Stimulated activated CD8-positive, alpha-beta memory T cell treated with anti-CD3 and anti-CD28 coated beads, Interleukin-15, amount 100 ng/mL, for 24 hours (primary cell): ENCODE data around the gene IFT22.
"Not testable (repeated sequence)": the region's sequence is repeated elsewhere in the genome, so short reads cannot be mapped to it uniquely, and the experiment has no call there.

ENCODE experiments used
- DNase-seq: peaks from one replicate; pipeline ENCODE4 v3.0.0-alpha.2; 2020; ENCODE audit warnings: low read depth

Gene IFT22

DNA sequence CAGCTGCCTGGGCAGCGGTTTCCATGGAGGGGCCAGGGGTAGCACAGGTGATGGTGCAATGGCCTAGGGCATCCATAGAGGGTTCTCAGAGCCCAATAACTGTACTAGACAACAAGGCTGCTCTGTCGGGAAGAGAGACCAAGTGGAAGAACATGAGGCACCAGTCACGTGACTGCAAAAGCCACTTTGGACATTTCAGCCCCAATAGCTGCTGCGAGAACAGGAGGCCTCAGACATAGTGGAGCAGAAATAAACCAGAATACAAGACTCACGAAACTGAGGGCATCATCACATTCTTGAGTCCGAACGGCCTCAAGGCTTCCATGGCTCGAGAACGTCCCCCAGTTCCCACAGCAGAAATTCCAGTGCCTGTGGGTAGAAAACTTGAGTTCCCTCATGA is 44.5 kb downstream of the IFT22 start:
- no peak for DNase-seq

DNA sequence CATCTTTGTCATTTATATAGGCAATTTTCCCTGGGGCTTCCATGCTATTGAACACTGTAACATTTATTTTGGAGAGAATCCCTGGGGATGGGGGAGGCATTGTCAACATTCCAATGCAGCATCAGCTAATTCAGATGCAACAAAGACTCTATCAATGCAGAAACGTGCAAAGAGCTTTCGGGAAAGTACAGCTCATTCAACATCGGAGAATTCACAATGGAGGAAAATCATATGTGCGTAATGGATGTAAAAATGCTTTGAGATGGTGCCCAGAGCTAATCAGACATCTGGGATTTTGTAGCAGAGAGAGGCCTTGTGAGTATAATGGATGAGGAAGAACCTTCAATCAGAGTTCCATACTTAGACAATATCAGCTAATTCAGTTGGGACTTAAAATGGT is 48.4 kb downstream of the IFT22 start:
- DNase-seq = no peak

DNA sequence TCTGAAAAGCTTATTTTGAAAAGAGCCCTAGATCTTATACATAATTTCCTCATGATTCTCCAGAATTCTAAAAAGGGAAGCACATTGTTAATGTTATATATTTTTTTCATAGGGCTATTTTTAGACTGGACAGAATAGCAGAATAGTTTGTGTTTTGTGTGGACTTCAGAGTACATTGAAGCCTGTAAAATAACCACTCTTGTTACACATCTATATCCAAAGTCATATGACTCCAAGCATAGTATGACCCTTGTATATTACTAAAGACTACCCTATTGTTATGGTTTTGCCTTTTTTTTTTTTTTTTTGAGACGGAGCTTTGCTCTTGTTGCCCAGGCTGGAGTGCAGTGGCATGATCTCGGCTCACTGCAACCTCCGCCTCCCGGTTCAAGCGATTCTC is 50.6 kb downstream of the IFT22 start:
- no peak for DNase-seq

DNA sequence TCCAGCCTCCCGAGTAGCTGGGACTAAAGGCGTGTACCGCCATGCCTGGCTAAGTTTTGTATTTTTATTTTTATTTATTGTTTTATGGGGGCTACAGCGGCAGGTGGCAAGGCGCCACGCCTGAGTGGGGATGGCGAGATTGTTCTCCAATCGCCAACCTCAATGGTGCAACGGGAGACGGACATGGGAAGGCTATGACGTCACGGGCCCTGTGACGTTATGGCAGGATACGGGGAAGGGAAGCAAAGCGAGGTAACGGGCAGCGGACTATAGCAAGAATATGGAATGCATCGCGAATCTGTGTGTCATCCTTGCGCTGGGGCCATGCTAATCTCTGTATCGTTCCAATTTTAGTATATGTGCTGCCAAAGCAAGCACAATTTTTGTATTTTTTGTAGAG is 51.9 kb downstream of the IFT22 start:
- no peak for DNase-seq

DNA sequence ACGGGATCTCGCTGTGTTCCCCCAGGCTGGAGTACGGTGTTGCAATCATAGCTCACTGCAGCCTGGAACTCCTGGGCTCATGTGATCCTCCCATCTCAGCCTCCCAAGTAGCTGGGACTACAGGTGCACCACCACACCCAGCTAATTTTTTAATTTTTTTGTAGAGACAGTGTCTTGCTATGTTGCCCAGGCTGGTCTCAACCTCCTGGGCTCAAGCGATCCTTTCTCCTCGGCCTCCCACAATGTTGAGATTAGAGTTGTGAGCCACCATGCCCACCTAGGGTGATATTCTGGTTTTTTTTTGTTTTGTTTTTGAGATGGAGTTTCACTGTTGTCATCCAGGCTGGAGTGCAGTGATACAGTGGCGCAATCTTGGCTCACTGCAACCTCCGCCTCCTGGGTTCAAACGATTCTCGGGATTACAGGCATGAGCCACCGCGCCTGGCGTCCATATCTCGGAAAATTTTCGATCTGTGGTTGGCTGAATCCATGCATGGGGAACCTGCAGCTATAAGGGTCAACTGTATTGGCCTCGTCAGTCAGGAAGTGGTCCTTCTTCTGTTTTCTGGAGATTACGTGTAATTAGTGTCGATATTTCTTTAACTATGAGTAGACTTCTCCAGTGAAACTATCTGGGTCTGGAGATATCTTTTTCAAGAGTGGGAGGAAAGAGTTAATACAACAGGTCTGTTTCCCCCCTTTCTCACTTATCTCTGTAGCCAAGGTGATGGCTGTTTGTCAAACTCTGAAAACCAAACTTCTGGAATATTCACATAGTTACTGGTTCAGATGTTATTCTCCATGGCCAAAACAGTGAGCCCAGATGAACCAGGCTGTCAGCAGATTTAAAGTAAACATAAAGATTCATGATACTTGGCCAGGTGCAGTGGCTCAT is 55.7 kb downstream of the IFT22 start:
- no peak for DNase-seq

DNA sequence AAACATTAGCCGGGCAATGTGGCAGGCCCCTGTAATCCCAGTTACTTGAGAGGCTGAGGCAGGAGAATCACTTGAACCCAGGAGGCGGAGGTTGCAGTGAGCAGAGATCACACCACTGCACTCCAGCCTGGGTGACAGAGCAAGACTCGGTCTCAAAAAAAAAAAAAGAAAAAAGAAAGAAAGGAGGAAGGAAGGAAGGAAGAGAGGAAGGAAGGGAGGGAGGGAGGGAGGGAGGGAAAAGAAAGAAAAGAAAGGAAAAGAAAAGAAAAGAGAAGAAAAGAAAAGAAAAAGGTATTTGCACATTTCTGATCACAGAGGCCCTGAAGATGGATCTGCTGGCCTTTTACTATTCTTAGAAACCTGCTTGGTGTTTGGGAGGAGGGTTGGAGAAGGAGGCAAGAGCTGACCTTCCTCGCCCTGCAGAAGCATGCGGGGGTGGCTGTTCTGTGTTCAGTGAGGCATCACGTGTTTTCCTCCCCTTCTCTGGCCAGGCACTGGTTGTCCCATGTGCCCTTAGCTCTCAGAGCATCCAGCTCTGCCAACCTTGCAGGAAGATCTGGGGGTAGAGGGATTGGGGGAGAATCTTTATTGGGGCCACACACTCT is 57.4 kb downstream of the IFT22 start:
- DNase-seq = not testable (repeated sequence)
